GM18868 (cell line): ENCODE results near the gene IMP4.

Source experiments
- ATAC-seq: cut with Tn5 transposase; IDR thresholded peaks from one replicate; pipeline ENCODE4 v1.9.1; 2021; ENCODE audit warnings: mild to moderate bottlenecking, moderate library complexity; ENCODE audit not compliant: unreplicated experiment

The IMP4 gene

GRCh38 chr2:130393318-130393910, 50.7 kb downstream of the IMP4 start:
- no peak for ATAC-seq
